H1 (cell line): ENCODE measurements around the gene UIMC1. TPM values are rescaled to one million over a fixed set of nuclear protein-coding genes. Genes with fewer than 3 reads are reported as not detected.

ENCODE experiments used
- CTCF ChIA-PET: fragments of 300-600 bp; sonication (Branson Sonifier 250); formaldehyde crosslinking; loops from one replicate; lab custom pipeline; 2021; ENCODE audit not compliant: partially characterized antibody; lab: Charles Lee
- POLR2A ChIA-PET: fragments of 300-600 bp; sonication (Branson Sonifier 250); formaldehyde crosslinking; loops from one replicate; lab custom pipeline; 2021; ENCODE audit warnings: inconsistent platforms; ENCODE audit not compliant: partially characterized antibody; lab: Charles Lee
- DNase-seq, 2 experiments: peaks; one replicate each; pipeline versions ENCODE4 v3.0.0 to v3.0.0-alpha.2; 2010 to 2022; ENCODE audit warnings: low spot score in 2 of 2, low read depth in 1 of 2, mixed read lengths in 1 of 2
- FAIRE-seq: peaks from 2 replicates; lab custom pipeline; 2011; peaks lifted over from hg19 to GRCh38; lab: Jason Lieb, UNC
- H2AFZ ChIP-seq: 2 replicates; pipeline ENCODE4 v1.8.1; 2012; ENCODE audit warnings: low read length, inconsistent platforms
- H2AK5ac ChIP-seq: 2 replicates; pipeline ENCODE4 v1.6.1; 2013; ENCODE audit warnings: low read depth, low read length
- H2BK120ac ChIP-seq: replicated peaks from 2 replicates; pipeline ENCODE3; 2013; ENCODE audit warnings: low read depth, low read length, inconsistent platforms
- H2BK12ac ChIP-seq: 2 replicates; pipeline ENCODE4 v1.6.1; 2013; ENCODE audit warnings: low read depth, low read length
- H2BK15ac ChIP-seq: 2 replicates; pipeline ENCODE4 v1.6.1; 2013; ENCODE audit warnings: low read length
- H2BK20ac ChIP-seq: 2 replicates; pipeline ENCODE4 v1.6.1; 2013; ENCODE audit warnings: low read length
- H2BK5ac ChIP-seq: 2 replicates; pipeline ENCODE4 v1.6.1; 2013; ENCODE audit warnings: low read depth, low read length
- H3K14ac ChIP-seq: 2 replicates; pipeline ENCODE4 v1.6.1; 2013; ENCODE audit warnings: inconsistent platforms; ENCODE audit not compliant: insufficient read length
- H3K18ac ChIP-seq: 2 replicates; pipeline ENCODE4 v1.6.1; 2013; ENCODE audit warnings: low read length; ENCODE audit errors: extremely low read depth
- H3K23ac ChIP-seq: 2 replicates; pipeline ENCODE4 v1.6.1; 2013; ENCODE audit warnings: inconsistent platforms; ENCODE audit not compliant: insufficient read length
- H3K23me2 ChIP-seq: 2 replicates; pipeline ENCODE4 v1.6.1; 2013; ENCODE audit warnings: low read depth, low read length
- H3K27ac ChIP-seq: 2 replicates; pipeline ENCODE4 v1.6.1; 2011; ENCODE audit warnings: low read depth, low read length, inconsistent platforms
- H3K27me3 ChIP-seq, 4 experiments: replicated peaks in 1 of 4; 1 replicate in 1 of 4; 2 replicates in 3 of 4; pipeline versions ENCODE4 v1.6.1 to v1.8.1; 2011 to 2013; ENCODE audit warnings: low read length in 3 of 4, mild to moderate bottlenecking in 3 of 4, inconsistent platforms in 2 of 4, mixed read lengths in 2 of 4, moderate library complexity in 1 of 4; ENCODE audit not compliant: control insufficient read depth in 3 of 4, insufficient read depth in 3 of 4; ENCODE audit errors: extremely low read depth in 1 of 4
- H3K36me3 ChIP-seq, 4 experiments: 2 replicates each; pipeline versions ENCODE4 v1.6.1 to v1.8.1; 2011 to 2013; ENCODE audit warnings: mild to moderate bottlenecking in 4 of 4, low read length in 3 of 4, moderate library complexity in 2 of 4, control low read depth in 1 of 4, inconsistent platforms in 1 of 4; ENCODE audit not compliant: insufficient read depth in 4 of 4, control insufficient read depth in 2 of 4
- H3K4ac ChIP-seq: replicated peaks from 2 replicates; pipeline ENCODE3; 2013; ENCODE audit warnings: low read length, low read depth, mixed read lengths, inconsistent platforms; ENCODE audit not compliant: insufficient read length
- H3K4me1 ChIP-seq, 4 experiments: replicated peaks in 1 of 4; 1 replicate in 1 of 4; 2 replicates in 3 of 4; pipeline versions ENCODE4 v1.6.1 to v1.8.1; 2011 to 2013; ENCODE audit warnings: low read length in 3 of 4, inconsistent platforms in 2 of 4, mixed read lengths in 1 of 4; ENCODE audit not compliant: insufficient read depth in 4 of 4, control insufficient read depth in 3 of 4
- H3K4me2 ChIP-seq, 2 experiments: 2 replicates each; pipeline versions ENCODE4 v1.6.1 to v1.8.1; 2011 to 2013; ENCODE audit warnings: low read depth in 2 of 2, low read length in 2 of 2, control low read depth in 1 of 2, inconsistent platforms in 1 of 2, mild to moderate bottlenecking in 1 of 2; ENCODE audit not compliant: insufficient read depth in 1 of 2
- H3K4me3 ChIP-seq, 4 experiments: fragments of 200-600, 300-600 bp in 1 of 4; sonication (generic), shearing (Covaris generic), sonication (Bioruptor Twin) in 1 of 4; 2 replicates each; pipeline versions ENCODE4 v1.5.1 to v1.8.1; 2011 to 2016; ENCODE audit warnings: low read length in 4 of 4, low read depth in 3 of 4, control low read depth in 2 of 4, inconsistent platforms in 2 of 4, mild to moderate bottlenecking in 2 of 4, mixed read lengths in 1 of 4, moderate library complexity in 1 of 4; ENCODE audit not compliant: insufficient read depth in 2 of 4; ENCODE audit errors: extremely low read depth in 1 of 4
- H3K56ac ChIP-seq: replicated peaks from 2 replicates; pipeline ENCODE3; 2013; ENCODE audit warnings: low read depth, mild to moderate bottlenecking, mixed read lengths, low read length, inconsistent platforms; ENCODE audit not compliant: insufficient read length
- H3K79me1 ChIP-seq: 2 replicates; pipeline ENCODE4 v1.6.1; 2013; ENCODE audit warnings: low read depth, low read length, control low read depth
- H3K79me2 ChIP-seq, 2 experiments: 2 replicates each; pipeline versions ENCODE4 v1.6.1 to v1.8.1; 2012 to 2013; ENCODE audit warnings: low read length in 2 of 2, mild to moderate bottlenecking in 2 of 2, inconsistent platforms in 1 of 2; ENCODE audit not compliant: insufficient read depth in 2 of 2, control insufficient read depth in 1 of 2
- H3K9ac ChIP-seq, 4 experiments: replicated peaks in 1 of 4; 1 replicate in 1 of 4; 2 replicates in 3 of 4; pipeline versions ENCODE4 v1.6.1 to v1.8.1; 2011 to 2013; ENCODE audit warnings: low read depth in 3 of 4, low read length in 3 of 4, control low read depth in 2 of 4, mild to moderate bottlenecking in 2 of 4, moderate library complexity in 2 of 4, inconsistent platforms in 1 of 4; ENCODE audit errors: extremely low read depth in 1 of 4
- H3K9me3 ChIP-seq, 2 experiments: 2 replicates each; pipeline versions ENCODE4 v1.6.1 to v1.8.1; 2012 to 2013; ENCODE audit warnings: mild to moderate bottlenecking in 2 of 2, moderate library complexity in 2 of 2, control low read depth in 1 of 2, inconsistent platforms in 1 of 2, low read depth in 1 of 2, low read length in 1 of 2, mixed read lengths in 1 of 2; ENCODE audit not compliant: insufficient read depth in 2 of 2
- H4K20me1 ChIP-seq, 2 experiments: replicated peaks in 1 of 2; 2 replicates each; pipeline versions ENCODE3 to v1.8.1; 2011 to 2013; ENCODE audit warnings: inconsistent platforms in 2 of 2, low read length in 2 of 2, mild to moderate bottlenecking in 1 of 2; ENCODE audit not compliant: insufficient read depth in 2 of 2, control insufficient read depth in 1 of 2
- H4K5ac ChIP-seq: 2 replicates; pipeline ENCODE4 v1.6.1; 2013; ENCODE audit warnings: low read length, low read depth, mixed read lengths, inconsistent platforms; ENCODE audit not compliant: insufficient read length
- H4K8ac ChIP-seq: 2 replicates; pipeline ENCODE4 v1.8.0; 2013; ENCODE audit warnings: mild to moderate bottlenecking, moderate library complexity, low read length, inconsistent platforms; ENCODE audit not compliant: insufficient read depth; ENCODE audit errors: extremely low read depth
- H4K91ac ChIP-seq: replicated peaks from 2 replicates; pipeline ENCODE3; 2013; ENCODE audit warnings: low read length, mixed read lengths, inconsistent platforms; ENCODE audit not compliant: insufficient read length
- CHD2 ChIP-seq: IDR thresholded peaks from 2 replicates; pipeline ENCODE4 v1.6.1; 2012; ENCODE audit warnings: low read length, improper control_type of control experiment
- CTBP2 ChIP-seq: IDR thresholded peaks from 2 replicates; pipeline ENCODE4 v1.7.0; 2011; ENCODE audit warnings: borderline replicate concordance, mild to moderate bottlenecking, moderate library complexity, mixed read lengths, low read length; ENCODE audit not compliant: insufficient read depth, insufficient read length
- E2F6 ChIP-seq: IDR thresholded peaks from 2 replicates; pipeline ENCODE4 v1.6.1; 2012; ENCODE audit warnings: inconsistent platforms
- EP300 ChIP-seq, 2 experiments: IDR thresholded peaks; 1 replicate in 1 of 2; 2 replicates in 1 of 2; pipeline ENCODE4 v1.6.1; 2011 to 2012; ENCODE audit warnings: low read depth in 2 of 2, low read length in 2 of 2, mild to moderate bottlenecking in 2 of 2, borderline replicate concordance in 1 of 2, inconsistent platforms in 1 of 2, moderate library complexity in 1 of 2
- HDAC6 ChIP-seq: IDR thresholded peaks from one replicate; pipeline ENCODE4 v1.7.1; 2012; ENCODE audit warnings: low read depth, mild to moderate bottlenecking, inconsistent platforms, low read length, moderate library complexity
- JUN ChIP-seq: IDR thresholded peaks from 2 replicates; pipeline ENCODE4 v1.6.1; 2011; ENCODE audit warnings: low read depth, mild to moderate bottlenecking, improper control_type of control experiment, low read length
- KDM5A ChIP-seq: fragments of 200-600 bp; IDR thresholded peaks from 2 replicates; pipeline ENCODE4 v1.7.1; 2012; ENCODE audit warnings: mild to moderate bottlenecking, low read length, inconsistent platforms, mixed read lengths
- RAD21 ChIP-seq, 2 experiments: IDR thresholded peaks in 1 of 2; conservative IDR thresholded peaks in 1 of 2; 2 replicates each; pipeline ENCODE4 v1.6.1; 2011; ENCODE audit warnings: low read depth in 2 of 2, low read length in 2 of 2, improper control_type of control experiment in 1 of 2, inconsistent platforms in 1 of 2, mild to moderate bottlenecking in 1 of 2, moderate library complexity in 1 of 2
- SUZ12 ChIP-seq: fragments of 200-600 bp; sonication (generic); IDR thresholded peaks from 2 replicates; pipeline ENCODE4 v1.6.1; 2012; ENCODE audit warnings: mild to moderate bottlenecking, inconsistent platforms, low read length, moderate library complexity, mixed read lengths
- TBP ChIP-seq: IDR thresholded peaks from 2 replicates; pipeline ENCODE4 v1.6.1; 2011; ENCODE audit warnings: low read depth, low read length, improper control_type of control experiment
- WGBS, 2 experiments: shearing (Covaris generic) in 1 of 2; methylation state at CpG; one replicate each; pipeline versions ENCODE4 v1.1.6 to v1.1.7; 2013 to 2015; ENCODE audit warnings: low lambda C conversion rate in 2 of 2, mixed read lengths in 2 of 2, inconsistent platforms in 1 of 2, low coverage in 1 of 2, missing lambda C conversion rate in 1 of 2; ENCODE audit not compliant: insufficient replicate concordance in 2 of 2, insufficient coverage in 1 of 2, insufficient read length in 1 of 2; ENCODE audit errors: extremely low coverage in 1 of 2, missing lambda C conversion rate in 1 of 2; 5-methylcytosine and 5-hydroxymethylcytosine counted together
- polyA plus RNA-seq, 7 experiments: library from polyadenylated mRNA; depleted of rRNA in 3 of 7; stranded (reverse) in 5 of 7; unstranded in 2 of 7; fragments of >200 nt in 5 of 7; fragments of 200-250 nt in 2 of 7; gene quantifications; 1 replicate in 5 of 7; 2 replicates in 1 of 7; 4 replicates in 1 of 7; pipeline versions ENCODE4 v1.2.1 to v1.2.3, GENCODE V29; 2011 to 2013; ENCODE audit warnings: missing spikeins in 2 of 7, mixed read lengths in 2 of 7
- total RNA-seq: library from RNA; stranded (reverse); fragmentation: NEBNext Ultra II Directional; extraction: Animal tissue kit (Norgen Biotek cat#: 25700); gene quantifications from 2 replicates; pipeline ENCODE4 v1.2.1, GENCODE V29; 2021

UIMC1 gene
- total and polyA plus RNA-seq, 2 of the 8 experiments (the other 6 are each of a cell fraction or from before 2014, with no cell fraction given), result 12.8 to 43.7 TPM

GRCh38 chr5:176995896-176996767, 10.4 kb downstream of the UIMC1 start:
- Histone ChIP-seq H4K8ac (no peak overlapping the region), H2BK120ac (no peak overlapping the region), H3K23me2 (no peaks in the 10 kb centered on the region; the same call in 1 of the 2 replicates), H3K9me3 (peaks cover 4 to 10% of the 10 kb centered on the region in 2 experiments; a peak in 3 of 4 replicates), H2BK15ac (no peak overlapping the region), H4K20me1 (peaks cover 2 to 5% of the 10 kb centered on the region in 2 experiments), H2AFZ (no peak overlapping the region), H4K91ac (no peak overlapping the region), H3K4ac (no peak overlapping the region), H3K14ac (no peak overlapping the region), H2BK12ac (no peak overlapping the region), H4K5ac (no peak overlapping the region), H3K27ac (no peak overlapping the region), H3K56ac (no peak overlapping the region), H3K79me1 (no peaks in the 10 kb centered on the region), H3K4me1 (no peaks in the 10 kb centered on the region), H3K36me3 (no peaks in the 10 kb centered on the region), H2BK20ac (no peak overlapping the region), H3K4me3 (no peak overlapping the region), H3K23ac (no peak overlapping the region), H3K27me3 (no peaks in the 10 kb centered on the region), H3K79me2 (peaks cover 20 to 97% of the 10 kb centered on the region in 2 experiments), H3K9ac (no peak overlapping the region), H3K4me2 (no peak overlapping the region), H2AK5ac (no peak overlapping the region), H3K18ac (no peak overlapping the region), H2BK5ac (no peak overlapping the region)
- DNase-seq (no peak), FAIRE-seq (no peak)
- WGBS, 2 experiments, result 94% methylated on average over 4 of the region's 4 CpGs; no CpG with 5 or more reads in 1 of the 2 experiments
- ChIA-PET CTCF (interaction anchor here (0.6 to 1.6 kb wide), 6 partner anchors 9 to 207 kb away, joined by 3 to 5 read pairs (median 4); partner anchors contain the start of gene ZNF346), POLR2A (interaction anchor here (1.3 to 1.8 kb wide), 4 partner anchors 10 to 136 kb away, joined by 3 to 11 read pairs (median 4); partner anchors contain the start of genes UIMC1 and ZNF346)
- TF ChIP-seq EP300 (IDR thresholded peaks at IDR 0.05; ENCODE audit: borderline replicate concordance in 1 of 2, low read depth in 2 of 2, low read length in 2 of 2), result no peak
- no peak for TF ChIP-seq RAD21 (IDR thresholded peaks at IDR 0.05 in 1 of 2, conservative IDR thresholded peaks at IDR 0.05 in 1 of 2; ENCODE audit: low read depth in 2 of 2, low read length in 2 of 2)
- TF ChIP-seq HDAC6, result no peak
- TF ChIP-seq JUN, result no peak
- TF ChIP-seq E2F6, result no peak
- no peak for TF ChIP-seq KDM5A
- TF ChIP-seq SUZ12, result no peak
- TF ChIP-seq TBP, result no peak
- no peak for TF ChIP-seq CTBP2
- TF ChIP-seq CHD2, result no peak
